NCI-H748 (cell line): ENCODE results near the gene GNG2.

Source experiments
- DNase-seq: peaks from one replicate; lab custom pipeline; 2025; ENCODE audit not compliant: unreplicated experiment; lab: John Stamatoyannopoulos, UW

GNG2 gene

DNA sequence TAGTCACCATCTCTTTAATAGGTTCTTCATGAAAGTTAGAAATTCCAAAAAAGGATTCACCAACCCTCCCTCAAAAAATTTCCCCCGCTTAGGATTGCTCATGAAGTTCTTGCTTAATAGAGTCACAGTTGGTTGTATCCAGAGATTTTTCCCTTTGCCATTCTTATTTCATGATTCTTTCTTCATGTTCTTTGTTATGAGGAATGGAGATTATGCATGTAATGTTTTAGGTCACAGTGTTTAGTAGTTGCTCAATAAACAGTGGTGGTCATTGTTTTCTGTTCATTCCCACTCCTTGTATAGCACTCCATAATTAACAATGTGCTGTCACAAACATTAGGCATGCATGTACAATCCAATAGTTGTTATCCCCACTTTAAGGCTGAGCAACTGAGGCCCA, 77.7 kb downstream of the GNG2 start:
- DNase-seq, result no peak

DNA sequence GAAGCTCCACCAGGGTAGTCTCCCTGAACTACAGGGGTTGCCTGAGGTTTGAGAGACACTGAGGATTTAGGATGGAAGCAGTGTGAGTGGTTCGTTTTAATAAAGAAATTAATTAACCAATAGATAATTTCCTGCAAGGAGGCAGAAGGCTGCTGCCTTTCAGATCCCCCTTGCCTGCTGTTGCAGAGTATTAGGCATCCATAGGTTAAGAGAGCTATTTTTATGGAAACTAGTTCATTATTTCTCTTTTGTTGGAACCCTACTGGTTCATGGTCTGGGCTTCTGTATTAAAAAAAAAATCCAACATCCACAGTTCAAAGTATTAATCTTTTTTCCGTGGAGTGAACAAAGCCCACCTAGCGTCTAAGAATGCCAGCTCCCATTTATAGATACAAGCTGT, 78.4 kb downstream of the GNG2 start:
- DNase-seq, result no peak

DNA sequence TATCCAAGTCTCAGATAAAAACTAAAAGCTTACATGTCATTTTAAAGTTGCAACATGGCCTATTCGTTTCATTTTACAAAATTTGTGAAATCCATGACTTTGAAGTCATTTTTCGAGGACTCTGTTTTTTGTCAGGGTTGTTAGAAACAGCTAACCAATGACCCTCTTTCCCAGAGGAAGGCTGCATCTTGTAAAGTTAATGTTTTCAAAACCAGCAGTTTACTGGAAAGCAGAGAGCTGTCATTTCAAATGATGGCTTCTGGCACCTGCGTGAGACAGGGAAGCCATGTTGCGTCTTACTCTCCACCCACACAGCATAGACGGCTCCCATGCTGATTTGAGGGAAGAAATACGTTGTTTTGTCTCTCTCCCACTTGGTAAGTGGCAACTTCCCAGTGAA, 78.8 kb downstream of the GNG2 start:
- DNase-seq, result no peak

DNA sequence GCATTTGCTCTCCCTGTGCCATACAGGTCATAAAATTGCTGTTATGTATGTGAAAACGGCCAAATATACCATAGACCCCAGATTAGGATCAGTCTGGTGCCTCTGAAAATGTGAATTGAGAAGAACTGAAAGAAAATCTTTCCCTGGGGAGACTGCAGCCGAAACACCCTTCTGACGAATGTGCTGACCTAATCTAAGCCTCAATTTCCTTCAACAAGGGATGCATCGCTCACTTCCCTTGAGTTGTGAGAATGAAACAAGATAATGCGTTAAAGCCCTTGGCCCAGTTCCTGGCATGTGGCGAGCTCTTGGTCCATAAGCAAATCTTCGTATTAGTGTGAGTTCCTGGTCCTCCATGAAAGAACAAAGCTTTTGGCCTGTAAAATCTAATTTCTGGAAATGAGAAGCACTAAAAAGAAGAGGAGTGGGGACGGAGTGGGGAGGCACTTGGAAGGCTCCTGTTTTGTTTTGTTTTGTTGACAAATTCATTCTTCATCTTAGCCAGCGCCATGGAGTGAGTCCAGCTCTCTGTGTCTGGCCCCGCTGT, 79.4 kb downstream of the GNG2 start:
- no peak for DNase-seq

DNA sequence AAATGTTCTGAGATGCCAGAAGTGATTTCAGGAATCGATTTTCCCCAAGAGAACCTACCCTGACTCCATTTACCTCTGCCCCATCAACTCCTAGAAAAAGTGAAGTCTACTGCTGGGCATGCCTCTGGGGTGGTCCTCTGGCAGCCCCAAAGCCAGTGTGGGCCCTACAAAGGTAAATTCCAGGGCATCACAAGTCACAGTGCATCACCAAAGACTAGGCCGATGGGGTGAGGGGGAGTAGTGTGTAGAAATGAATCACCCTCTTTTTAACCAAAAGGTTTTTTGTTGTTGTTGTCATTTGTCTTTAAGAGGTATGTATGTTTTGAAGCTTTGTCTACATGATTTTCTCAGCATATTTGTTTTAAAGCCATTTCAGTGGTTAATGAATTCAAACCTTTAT, 82.6 kb downstream of the GNG2 start:
- no peak for DNase-seq

DNA sequence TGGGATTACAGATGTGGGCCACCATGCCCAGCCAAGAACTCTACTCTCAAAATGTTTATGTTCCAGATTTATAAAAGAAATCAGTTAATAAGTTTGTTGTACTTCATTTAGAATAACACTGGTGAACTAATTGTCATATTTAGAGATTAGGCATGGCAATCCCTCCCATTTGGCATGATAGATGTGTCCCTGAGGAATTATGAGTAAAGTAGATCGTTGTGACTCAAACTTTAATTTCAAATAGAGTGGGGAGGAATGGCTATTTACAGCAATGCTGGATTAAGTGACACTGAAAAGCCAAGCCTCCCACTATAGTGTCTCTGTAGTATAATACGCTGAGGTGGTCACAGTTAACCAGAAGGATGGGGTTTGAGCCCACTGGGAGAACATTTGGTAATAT, 89.6 kb downstream of the GNG2 start:
- DNase-seq, result no peak

DNA sequence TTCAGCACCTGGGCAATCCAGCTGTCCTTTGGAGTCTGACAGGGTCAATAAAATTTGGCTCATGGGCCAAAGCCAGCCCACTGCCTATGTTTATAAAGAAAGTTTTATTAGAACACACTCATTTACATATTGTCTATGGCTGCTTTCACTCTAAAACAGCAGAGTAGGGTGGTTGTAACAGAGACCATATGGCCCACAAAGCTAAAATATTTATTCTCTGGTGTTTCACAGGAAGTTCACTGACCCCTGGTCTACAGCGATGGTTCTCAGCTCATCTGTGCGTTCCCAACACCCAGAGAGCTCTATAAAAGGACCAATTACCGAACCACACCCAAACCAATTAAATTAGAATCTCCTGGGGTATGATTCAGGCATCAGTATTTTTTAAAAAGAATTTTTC, 91.2 kb downstream of the GNG2 start:
- peak; percentile 79 for DNase-seq

DNA sequence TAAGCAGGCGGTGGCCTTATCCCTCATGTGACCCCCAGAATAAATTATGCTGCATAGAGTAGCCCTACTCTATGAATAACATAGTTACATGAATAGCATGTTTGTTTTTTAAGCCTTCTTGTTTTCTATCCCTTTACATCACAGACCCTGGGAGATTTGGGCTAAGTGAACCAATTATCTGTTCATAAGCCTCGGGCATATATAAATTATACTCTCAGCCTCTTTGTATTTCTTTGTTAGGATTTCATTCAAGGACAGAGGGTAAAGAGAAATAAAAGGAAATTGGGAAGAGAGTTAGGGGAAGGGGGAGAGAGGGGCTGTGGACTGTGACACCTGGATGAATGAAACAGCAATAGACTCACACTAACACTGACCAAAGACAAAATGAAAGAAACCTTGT, 93.6 kb downstream of the GNG2 start:
- DNase-seq, result peak; percentile 86

DNA sequence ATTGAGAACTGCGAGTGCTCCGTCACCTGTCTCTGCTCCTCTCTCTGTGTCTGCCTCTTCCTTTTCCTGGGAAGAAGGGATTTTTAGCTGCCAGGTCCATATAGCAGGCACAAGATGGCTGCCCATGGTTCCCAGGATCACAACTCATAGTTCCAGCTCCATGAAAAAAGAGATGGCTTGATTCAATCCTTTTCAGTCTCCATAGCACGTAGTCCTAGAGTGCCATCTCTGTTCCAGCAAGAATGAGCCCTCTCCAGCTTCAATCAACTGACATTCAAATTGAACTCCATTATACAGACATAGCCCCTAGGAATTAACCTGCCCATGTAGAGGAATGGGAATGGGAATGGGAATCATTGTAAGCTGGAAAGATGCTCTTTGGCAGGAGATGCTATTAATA, 94.2 kb downstream of the GNG2 start:
- DNase-seq, result peak; percentile 60

DNA sequence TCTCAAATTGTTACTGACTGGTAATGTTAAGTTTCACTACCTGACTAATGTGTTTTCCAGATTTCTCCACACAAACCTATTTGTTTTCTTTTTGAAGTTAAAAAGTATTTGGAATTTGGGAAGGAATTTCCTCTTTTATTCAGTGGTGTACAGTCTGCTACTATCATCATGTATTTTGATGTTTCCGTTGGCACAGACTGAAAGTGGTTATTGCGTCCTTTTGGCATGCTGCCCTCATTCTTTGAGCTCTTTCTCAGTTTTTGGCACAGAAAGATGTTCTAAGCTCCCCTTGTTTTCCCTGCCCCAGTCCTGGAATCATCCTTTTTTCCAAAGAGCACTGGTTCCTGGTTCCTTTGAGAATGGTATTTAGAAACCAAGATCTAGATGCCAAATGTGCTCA, 97.5 kb downstream of the GNG2 start:
- DNase-seq, result no peak

DNA sequence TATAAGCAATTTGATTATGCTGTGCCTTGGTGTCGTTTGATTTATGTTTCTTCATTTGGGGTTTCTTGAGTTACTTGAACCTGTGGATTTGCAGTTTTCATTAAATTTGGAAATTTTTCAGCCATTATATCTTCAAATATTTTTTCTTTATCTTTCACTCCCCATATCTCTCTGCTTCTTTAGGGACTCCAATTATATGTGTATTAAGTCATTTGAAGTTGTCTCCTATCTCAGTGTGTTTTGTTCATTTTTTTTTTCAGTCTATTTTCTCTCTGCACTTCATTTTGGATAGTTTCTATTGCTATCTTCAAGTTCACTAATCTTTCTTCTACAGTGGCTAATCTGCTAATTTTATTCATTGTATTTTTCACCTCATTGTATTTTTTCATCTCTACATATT, 99.5 kb downstream of the GNG2 start:
- no peak for DNase-seq

DNA sequence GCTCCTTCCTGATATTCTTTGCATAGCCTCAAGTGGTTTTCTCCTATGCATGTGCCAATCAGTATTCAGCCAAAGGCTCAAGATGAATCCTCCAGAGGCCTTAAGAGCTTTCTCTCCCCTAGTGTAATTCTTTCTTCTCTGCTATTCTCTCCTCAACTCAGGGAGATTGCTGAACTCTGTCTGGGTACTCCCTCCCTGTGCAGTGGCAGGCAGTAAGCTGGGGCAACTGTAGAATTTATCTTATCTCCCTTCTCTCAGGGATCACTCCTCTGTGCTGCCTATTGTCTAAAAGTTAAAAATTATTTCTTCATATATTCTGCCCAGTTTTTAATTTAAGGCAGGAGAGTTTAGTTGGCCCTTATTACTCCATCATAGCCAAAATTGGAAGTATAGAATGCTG, 100.5 kb downstream of the GNG2 start:
- peak; percentile 56 for DNase-seq

DNA sequence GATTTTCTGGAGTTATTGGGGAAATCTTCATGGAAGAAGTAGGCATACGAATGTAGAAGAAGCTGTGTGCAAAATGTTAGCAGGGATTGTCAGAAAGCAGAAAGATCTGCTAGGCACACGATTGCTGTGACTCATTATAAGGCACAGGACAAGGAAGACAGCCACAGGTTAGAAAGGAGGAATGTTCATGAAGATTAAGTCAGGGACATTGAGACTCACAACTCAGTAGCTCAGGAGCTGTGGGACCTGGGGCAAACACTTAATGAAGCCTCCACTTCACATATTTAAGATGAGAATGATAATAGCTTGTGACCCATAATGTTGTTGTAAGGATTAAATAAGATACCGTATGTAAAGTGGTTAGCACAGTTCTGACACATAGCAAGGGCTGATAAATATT, 102.3 kb downstream of the GNG2 start:
- no peak for DNase-seq

DNA sequence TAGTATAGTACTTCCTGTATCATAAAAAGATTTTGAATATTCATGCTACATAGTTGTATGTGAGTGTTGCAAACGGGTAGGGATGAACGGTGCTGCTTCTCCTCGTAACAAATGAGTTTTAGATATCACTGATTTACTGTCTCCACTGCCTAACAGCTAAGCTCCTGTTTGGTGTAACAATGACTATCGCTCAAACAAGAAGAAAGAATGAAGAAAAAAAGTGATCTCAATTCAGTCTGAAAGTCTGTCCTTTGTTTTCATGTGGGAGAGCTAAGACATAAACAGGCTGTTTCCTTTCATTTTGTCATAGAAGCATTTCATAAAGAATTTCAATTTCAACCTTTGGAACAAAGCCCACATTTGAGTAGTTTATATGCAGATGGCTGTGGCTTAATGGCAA, 102.9 kb downstream of the GNG2 start:
- DNase-seq, result no peak

DNA sequence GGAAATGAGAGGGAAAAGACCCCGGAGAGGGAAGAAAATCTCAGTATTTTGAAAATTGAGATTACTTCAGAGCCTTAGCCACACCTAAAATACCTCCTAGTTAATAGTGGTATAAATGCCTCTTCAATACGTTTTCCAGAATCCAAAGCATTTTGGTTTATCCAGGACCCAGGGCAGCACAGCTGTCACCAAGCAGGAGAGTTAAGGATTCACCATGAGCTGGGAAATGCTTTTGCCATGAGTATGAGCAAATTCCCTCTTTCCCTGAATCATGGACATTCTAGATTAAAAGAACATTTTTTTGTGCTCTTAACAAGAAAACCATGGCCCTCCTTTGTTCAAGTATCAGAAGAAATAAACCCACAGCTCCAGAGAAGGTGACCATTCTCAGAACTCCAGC, 107.1 kb downstream of the GNG2 start:
- DNase-seq, result no peak

DNA sequence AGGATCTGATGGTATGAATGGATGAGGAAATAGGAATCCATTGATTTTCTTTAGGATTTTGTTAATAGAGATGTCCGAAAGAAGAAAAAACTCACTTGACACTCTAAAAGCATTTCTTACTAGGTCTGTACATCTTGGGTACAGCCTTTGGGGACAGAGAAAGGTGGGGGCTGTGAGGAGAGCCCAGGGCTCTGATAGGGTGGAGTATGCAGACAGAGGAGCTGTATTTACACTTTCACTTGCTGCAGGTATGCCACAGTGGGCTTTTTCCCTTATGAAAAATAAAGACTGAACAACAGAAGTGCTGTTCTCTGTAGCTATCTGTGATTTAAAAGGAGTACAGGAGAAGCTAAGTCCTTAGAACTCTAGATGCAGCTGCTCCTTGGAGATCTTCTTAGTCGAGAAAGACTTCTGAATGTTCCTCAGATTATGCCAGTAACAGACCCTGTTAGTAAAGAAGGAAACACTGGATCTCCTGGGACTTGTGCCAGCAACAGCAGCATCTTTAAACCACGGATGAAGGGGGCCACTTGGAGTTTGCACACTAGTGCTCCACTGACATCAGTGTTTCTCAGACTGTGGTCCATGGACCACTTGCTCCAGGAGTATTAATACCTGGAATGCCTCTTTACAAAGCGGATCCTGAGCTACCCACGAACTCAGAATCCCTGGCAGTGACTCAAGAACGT, 109.6 kb downstream of the GNG2 start:
- DNase-seq, result no peak

DNA sequence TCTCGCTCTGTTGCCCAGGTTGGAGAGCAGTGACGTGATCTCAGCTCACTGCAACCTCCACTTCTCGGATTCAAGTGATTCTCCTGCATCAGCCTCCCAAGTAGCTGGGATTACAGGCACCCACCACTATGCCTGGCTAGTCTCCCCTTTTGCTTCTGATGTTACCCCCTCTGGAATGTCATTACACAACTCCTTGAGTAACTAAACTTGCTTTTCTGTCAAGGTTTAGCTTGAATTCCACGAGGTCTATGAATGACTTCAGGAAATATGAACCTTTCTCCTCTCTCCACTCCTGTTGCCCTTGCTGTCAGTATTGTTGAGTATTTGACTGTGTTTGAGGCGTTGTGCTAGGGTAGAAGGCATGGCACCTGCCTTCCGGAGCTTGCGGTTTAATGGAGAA, 112.2 kb downstream of the GNG2 start:
- no peak for DNase-seq

DNA sequence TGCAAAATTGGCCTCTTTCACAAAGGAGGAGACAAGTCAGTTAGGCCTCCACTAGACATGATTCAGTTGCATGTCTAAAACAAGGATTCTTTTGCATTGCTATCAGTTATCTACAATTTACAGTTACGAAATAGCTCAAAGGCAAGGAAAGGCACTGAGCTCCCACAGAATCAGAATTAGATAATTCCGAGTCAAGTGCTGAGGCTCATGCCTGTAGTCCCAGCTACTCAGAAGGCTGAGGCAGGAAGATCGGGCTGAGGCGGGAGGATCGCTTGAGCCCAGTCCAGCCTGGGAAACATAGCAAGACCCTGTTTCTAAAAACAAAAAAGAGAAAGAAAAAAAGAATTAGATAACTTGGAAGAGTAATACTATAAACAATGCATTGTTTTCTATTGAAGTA, 116.7 kb downstream of the GNG2 start:
- DNase-seq, result no peak

DNA sequence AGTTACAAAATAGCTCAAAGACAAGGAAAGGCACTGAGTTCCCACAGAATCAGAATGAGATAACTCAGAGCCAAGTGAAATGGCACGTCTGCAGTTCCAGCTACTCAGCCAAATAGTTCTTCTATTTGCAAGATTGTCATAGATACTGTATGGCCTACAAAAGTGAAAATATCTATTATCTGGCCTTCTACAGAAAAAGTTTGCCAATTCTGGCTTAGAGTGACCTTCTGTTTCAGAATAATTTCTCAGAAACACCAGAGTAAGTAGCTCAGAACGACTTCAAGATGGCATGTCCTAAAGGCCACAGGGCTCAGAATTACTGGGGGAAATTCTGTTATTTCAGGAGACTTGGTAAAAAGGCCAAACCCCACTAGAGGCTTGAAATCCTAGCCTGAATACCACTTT, 118.3 kb downstream of the GNG2 start:
- no peak for DNase-seq

DNA sequence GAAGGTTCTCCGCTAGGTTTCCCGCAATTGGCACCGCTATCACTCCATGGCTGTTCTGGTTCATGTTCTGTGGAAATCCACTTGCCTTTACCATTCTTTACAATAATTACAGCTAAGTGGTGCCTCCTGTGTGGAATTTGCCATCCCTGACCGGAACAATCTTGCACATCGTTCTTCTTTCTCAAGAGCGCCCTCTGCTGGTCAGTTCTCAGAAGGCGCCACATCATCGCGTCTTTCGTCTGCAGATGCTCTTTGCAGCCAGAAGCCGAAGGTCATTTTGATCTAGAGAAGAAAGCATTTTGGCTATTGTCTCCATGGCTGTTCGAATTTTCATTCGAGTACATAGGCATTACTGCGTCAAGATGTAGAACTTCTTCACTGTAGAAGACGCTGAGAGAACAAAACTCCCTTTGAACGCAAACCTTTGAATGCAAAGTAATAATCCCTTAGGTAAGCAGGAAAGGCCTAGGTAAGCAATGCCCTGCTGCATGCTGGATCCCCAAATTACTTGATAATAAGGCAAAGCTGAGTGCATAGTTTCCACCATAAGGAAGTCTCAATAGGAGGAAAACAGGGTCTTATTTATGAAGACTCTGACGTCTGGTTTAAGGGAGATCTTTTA, 118.8 kb downstream of the GNG2 start:
- peak; percentile 84 for DNase-seq

DNA sequence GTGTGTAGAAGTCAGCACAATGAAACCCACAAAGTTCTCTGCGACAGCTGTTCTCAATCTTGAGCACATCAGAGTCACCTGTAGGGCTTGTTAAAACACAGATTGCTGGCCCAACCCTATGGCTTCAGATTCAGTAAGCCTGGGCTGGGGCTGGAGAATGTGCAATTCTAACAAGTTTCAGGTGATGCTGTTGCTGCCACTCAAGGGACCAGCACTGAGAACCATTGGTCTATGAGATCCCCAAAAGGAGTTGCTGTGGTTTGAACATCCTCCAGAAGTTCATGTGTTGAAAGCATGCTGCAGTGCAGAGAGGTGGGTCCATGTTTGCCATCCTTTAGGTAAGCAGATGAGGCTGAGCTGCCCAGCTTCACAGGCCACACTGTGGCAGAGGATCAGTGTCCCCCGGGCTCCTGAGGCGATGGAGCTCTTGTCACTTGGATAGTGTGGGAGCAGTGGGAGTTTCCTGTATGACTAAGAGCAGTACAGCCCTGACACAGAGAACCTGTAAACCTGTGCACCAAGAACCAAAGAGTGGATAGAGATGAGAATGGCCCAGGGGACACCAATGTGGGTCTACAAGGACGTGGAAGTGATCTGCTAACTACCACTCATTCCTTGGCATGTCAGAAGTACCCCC, 120.9 kb downstream of the GNG2 start:
- DNase-seq, result no peak

DNA sequence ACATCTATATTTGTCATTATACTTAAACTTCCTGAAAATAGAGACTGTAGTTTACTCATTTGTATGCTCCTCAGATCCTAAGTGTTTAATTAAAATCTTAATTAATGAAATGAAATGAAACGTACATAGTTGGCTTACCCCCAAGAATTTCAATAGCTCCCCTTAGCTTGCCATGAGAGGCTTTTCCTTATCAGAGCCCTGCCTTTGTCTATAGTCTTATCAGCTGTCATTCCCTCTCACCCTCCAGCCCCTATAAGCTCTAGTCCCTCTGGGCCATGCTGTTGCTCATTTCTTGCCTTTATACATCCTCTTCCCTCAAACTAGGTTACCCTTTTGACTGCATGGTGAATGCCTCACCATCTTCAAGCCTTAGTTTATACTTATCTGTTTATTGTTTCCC, 127.8 kb downstream of the GNG2 start:
- no peak for DNase-seq
